Neural cell (in vitro differentiated cells): ENCODE measurements around the gene ZBTB46. TPM values are rescaled to one million over a fixed set of nuclear protein-coding genes. Genes with fewer than 3 reads are reported as not detected.

ENCODE experiments used
- H2AFZ ChIP-seq: fragments of 200-600, 300-800 bp; sonication (generic), shearing (Covaris generic); 2 replicates; pipeline ENCODE4 v1.6.0; 2014; ENCODE audit warnings: low read depth, mild to moderate bottlenecking, antibody characterized with exemption, low read length, moderate library complexity
- H3F3A ChIP-seq: fragments of 200-600 bp; shearing (Covaris generic); 2 replicates; pipeline ENCODE4 v1.6.1; 2016; ENCODE audit warnings: mild to moderate bottlenecking, moderate library complexity, mixed read lengths, antibody characterized with exemption, low read length; ENCODE audit not compliant: insufficient read depth, poor library complexity, severe bottlenecking
- H3K27ac ChIP-seq: fragments of 200-600, 300-800 bp; sonication (generic), shearing (Covaris generic); 2 replicates; pipeline ENCODE4 v1.5.1; 2014; ENCODE audit warnings: mild to moderate bottlenecking, low read length, moderate library complexity
- H3K27me3 ChIP-seq: fragments of 300-800, 200-600 bp; sonication (generic), shearing (Covaris generic); 2 replicates; pipeline ENCODE4 v1.6.0; 2014; ENCODE audit warnings: mild to moderate bottlenecking, low read depth, low read length, moderate library complexity; ENCODE audit not compliant: insufficient read depth
- H3K36me3 ChIP-seq: fragments of 300-800, 200-600 bp; sonication (generic), shearing (Covaris generic); 2 replicates; pipeline ENCODE4 v1.5.1; 2014; ENCODE audit warnings: mild to moderate bottlenecking, antibody characterized with exemption, low read length, moderate library complexity; ENCODE audit not compliant: insufficient read depth
- H3K4me2 ChIP-seq: fragments of 300-800, 200-600 bp; sonication (generic), shearing (Covaris generic); 2 replicates; pipeline ENCODE4 v1.6.0; 2014; ENCODE audit warnings: mild to moderate bottlenecking, low read length
- H3K4me3 ChIP-seq: fragments of 300-800, 200-600 bp; sonication (generic), shearing (Covaris generic); 2 replicates; pipeline ENCODE4 v1.5.1; 2014; ENCODE audit warnings: mild to moderate bottlenecking, low read length, moderate library complexity
- H3K79me2 ChIP-seq: fragments of 200-600 bp; shearing (Covaris generic); replicated peaks from 2 replicates; pipeline ENCODE4 v1.6.0; 2014; ENCODE audit warnings: mild to moderate bottlenecking, low read length, moderate library complexity; ENCODE audit not compliant: insufficient read depth
- H3K9ac ChIP-seq: fragments of 300-800, 200-600 bp; sonication (generic), shearing (Covaris generic); 2 replicates; pipeline ENCODE4 v1.6.1; 2016; ENCODE audit warnings: mild to moderate bottlenecking, low read length, mixed read lengths
- H3K9me2 ChIP-seq: fragments of 200-600 bp; shearing (Covaris generic); 2 replicates; pipeline ENCODE4 v1.6.1; 2016; ENCODE audit warnings: mild to moderate bottlenecking, low read length, mixed read lengths; ENCODE audit not compliant: insufficient read depth
- H3K9me3 ChIP-seq: fragments of 200-600, 300-800 bp; sonication (generic), shearing (Covaris generic); 2 replicates; pipeline ENCODE4 v1.6.1; 2016; ENCODE audit warnings: mild to moderate bottlenecking, mixed run types, low read length, moderate library complexity, mixed read lengths
- H4K20me1 ChIP-seq: fragments of 200-600 bp; shearing (Covaris generic); 2 replicates; pipeline ENCODE4 v1.6.1; 2016; ENCODE audit warnings: mild to moderate bottlenecking, mixed run types; ENCODE audit not compliant: insufficient read depth
- EP300 ChIP-seq: fragments of 450-650 bp; conservative IDR thresholded peaks from 2 replicates; pipeline ENCODE4 v1.6.1; 2014; ENCODE audit warnings: antibody characterized with exemption, mild to moderate bottlenecking, moderate library complexity; ENCODE audit not compliant: poor library complexity, severe bottlenecking
- EZH2 ChIP-seq: fragments of 200-600, 300-800 bp; shearing (Covaris generic), sonication (generic); IDR thresholded peaks from 2 replicates; pipeline ENCODE4 v1.6.1; 2014; ENCODE audit warnings: antibody characterized with exemption, low read length, borderline replicate concordance, mild to moderate bottlenecking; ENCODE audit not compliant: insufficient read depth, poor library complexity, severe bottlenecking
- MXI1 ChIP-seq: fragments of 450-650 bp; conservative IDR thresholded peaks from 2 replicates; pipeline ENCODE4 v1.6.1; 2014; ENCODE audit warnings: antibody characterized with exemption, mild to moderate bottlenecking; ENCODE audit not compliant: poor library complexity, severe bottlenecking
- POLR2AphosphoS5 ChIP-seq: IDR thresholded peaks from 2 replicates; pipeline ENCODE4 v1.6.1; 2012
- RAD21 ChIP-seq: fragments of 450-650 bp; conservative IDR thresholded peaks from 2 replicates; pipeline ENCODE4 v1.6.1; 2014; ENCODE audit warnings: antibody characterized with exemption, mild to moderate bottlenecking, moderate library complexity
- SMC3 ChIP-seq: fragments of 450-650 bp; conservative IDR thresholded peaks from 2 replicates; pipeline ENCODE4 v1.6.1; 2014; ENCODE audit warnings: antibody characterized with exemption, mild to moderate bottlenecking, moderate library complexity; ENCODE audit not compliant: poor library complexity
- TAF1 ChIP-seq: IDR thresholded peaks from 2 replicates; pipeline ENCODE4 v1.6.1; 2012; ENCODE audit warnings: low read depth
- polyA plus RNA-seq: library from polyadenylated mRNA; depleted of rRNA; stranded (reverse); fragments of >200 nt; gene quantifications from 2 replicates; pipeline ENCODE4 v1.2.3, GENCODE V29; 2014
- TF ChIP-seq, protein P1 (sequence below): fragments of 450-650 bp; IDR thresholded peaks from 2 replicates; pipeline ENCODE4 v1.5.1; 2014; ENCODE audit warnings: antibody characterized with exemption, mild to moderate bottlenecking, moderate library complexity; ENCODE audit not compliant: poor library complexity, severe bottlenecking
- TF ChIP-seq, protein P2 (sequence below): IDR thresholded peaks from 2 replicates; pipeline ENCODE4 v1.6.1; 2012; ENCODE audit warnings: borderline replicate concordance

Gene ZBTB46
- polyA plus RNA-seq, 1 donor from 2014 or later = 15.0 TPM

DNA sequence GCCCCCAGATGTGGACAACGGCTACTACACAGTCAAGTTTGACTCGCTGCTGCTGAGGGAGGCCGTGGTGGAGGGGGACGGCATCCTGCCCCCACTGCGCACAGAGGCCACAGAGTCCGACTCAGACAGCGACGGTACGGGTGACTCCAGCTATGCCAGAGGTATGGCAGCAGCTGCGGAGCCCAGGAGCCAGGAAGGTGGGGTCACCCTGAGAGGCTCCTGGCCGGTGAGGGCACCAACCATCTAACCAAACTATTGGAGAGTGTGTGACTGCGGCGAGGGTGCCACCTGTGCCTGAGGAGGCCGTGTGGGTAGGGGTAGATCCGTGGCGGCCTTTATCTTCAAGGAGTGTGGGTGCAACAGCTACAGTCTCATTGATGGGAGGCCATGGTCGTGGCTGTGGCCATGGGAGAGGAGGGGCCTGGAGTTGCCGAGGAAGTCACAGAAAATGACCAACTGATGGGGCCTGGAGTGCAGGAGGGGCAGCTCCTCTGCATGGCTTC lies 97.4 kb downstream of the ZBTB46 start:
- Histone ChIP-seq H3K79me2 (no peaks in the 10 kb centered on the region), H3K36me3 (no peaks in the 10 kb centered on the region), H3K4me3 (no peak overlapping the region), H3K4me2 (no peak overlapping the region), H3K9me3 (no peaks in the 10 kb centered on the region), H3F3A (no peaks in the 10 kb centered on the region), H3K9ac (no peak overlapping the region), H3K27me3 (no peaks in the 10 kb centered on the region), H3K9me2 (no peaks in the 10 kb centered on the region), H2AFZ (no peak overlapping the region), H4K20me1 (no peaks in the 10 kb centered on the region), H3K27ac (no peak overlapping the region)
- TF ChIP-seq POLR2AphosphoS5 (no peak), RAD21 (no peak), TAF1 (no peak), MXI1 (no peak), EZH2 (no peak), EP300 (no peak), SMC3 (no peak)
- TF ChIP-seq, protein P1, sequence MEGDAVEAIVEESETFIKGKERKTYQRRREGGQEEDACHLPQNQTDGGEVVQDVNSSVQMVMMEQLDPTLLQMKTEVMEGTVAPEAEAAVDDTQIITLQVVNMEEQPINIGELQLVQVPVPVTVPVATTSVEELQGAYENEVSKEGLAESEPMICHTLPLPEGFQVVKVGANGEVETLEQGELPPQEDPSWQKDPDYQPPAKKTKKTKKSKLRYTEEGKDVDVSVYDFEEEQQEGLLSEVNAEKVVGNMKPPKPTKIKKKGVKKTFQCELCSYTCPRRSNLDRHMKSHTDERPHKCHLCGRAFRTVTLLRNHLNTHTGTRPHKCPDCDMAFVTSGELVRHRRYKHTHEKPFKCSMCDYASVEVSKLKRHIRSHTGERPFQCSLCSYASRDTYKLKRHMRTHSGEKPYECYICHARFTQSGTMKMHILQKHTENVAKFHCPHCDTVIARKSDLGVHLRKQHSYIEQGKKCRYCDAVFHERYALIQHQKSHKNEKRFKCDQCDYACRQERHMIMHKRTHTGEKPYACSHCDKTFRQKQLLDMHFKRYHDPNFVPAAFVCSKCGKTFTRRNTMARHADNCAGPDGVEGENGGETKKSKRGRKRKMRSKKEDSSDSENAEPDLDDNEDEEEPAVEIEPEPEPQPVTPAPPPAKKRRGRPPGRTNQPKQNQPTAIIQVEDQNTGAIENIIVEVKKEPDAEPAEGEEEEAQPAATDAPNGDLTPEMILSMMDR = no peak
- TF ChIP-seq, protein P2, sequence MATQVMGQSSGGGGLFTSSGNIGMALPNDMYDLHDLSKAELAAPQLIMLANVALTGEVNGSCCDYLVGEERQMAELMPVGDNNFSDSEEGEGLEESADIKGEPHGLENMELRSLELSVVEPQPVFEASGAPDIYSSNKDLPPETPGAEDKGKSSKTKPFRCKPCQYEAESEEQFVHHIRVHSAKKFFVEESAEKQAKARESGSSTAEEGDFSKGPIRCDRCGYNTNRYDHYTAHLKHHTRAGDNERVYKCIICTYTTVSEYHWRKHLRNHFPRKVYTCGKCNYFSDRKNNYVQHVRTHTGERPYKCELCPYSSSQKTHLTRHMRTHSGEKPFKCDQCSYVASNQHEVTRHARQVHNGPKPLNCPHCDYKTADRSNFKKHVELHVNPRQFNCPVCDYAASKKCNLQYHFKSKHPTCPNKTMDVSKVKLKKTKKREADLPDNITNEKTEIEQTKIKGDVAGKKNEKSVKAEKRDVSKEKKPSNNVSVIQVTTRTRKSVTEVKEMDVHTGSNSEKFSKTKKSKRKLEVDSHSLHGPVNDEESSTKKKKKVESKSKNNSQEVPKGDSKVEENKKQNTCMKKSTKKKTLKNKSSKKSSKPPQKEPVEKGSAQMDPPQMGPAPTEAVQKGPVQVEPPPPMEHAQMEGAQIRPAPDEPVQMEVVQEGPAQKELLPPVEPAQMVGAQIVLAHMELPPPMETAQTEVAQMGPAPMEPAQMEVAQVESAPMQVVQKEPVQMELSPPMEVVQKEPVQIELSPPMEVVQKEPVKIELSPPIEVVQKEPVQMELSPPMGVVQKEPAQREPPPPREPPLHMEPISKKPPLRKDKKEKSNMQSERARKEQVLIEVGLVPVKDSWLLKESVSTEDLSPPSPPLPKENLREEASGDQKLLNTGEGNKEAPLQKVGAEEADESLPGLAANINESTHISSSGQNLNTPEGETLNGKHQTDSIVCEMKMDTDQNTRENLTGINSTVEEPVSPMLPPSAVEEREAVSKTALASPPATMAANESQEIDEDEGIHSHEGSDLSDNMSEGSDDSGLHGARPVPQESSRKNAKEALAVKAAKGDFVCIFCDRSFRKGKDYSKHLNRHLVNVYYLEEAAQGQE = no peak

DNA sequence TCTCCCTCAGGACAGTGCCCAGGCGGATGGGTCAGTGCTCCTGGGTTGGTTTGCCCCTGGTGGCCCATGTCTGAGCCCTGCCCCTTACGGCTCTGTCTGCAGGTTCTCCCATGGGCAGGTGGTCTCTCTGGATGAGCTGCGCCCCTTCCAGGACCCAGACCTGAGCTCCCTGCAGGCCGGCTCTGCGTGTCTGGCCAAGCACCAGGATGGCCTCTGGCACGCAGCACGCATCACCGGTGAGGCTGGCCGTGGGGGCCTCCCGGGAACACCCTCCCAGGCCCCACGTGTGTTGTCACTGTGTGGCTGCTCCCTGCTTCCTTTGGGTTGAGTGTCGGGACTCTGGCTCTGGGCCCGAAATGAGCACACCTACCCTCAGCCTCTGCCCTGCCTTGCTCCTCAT lies 97.9 kb downstream of the ZBTB46 start:
- H3K27me3 ChIP-seq = no peaks in the 10 kb centered on the region
- no peak overlapping the region for H3K27ac ChIP-seq
- TF ChIP-seq, protein P1 = no peak
- TF ChIP-seq, protein P2 = no peak
- TF ChIP-seq SMC3 (no peak), EP300 (no peak), EZH2 (no peak), MXI1 (no peak), POLR2AphosphoS5 (no peak), RAD21 (no peak), TAF1 (no peak)
- no peak overlapping the region for H2AFZ ChIP-seq
- H3K4me2 ChIP-seq = no peak overlapping the region
- no peaks in the 10 kb centered on the region for H3K9me3 ChIP-seq
- H3K9me2 ChIP-seq = no peaks in the 10 kb centered on the region
- H4K20me1 ChIP-seq = no peaks in the 10 kb centered on the region
- H3F3A ChIP-seq = no peaks in the 10 kb centered on the region
- no peaks in the 10 kb centered on the region for H3K36me3 ChIP-seq
- H3K4me3 ChIP-seq = no peak overlapping the region
- H3K9ac ChIP-seq = no peak overlapping the region
- no peaks in the 10 kb centered on the region for H3K79me2 ChIP-seq
